ENCODE measurements around the gene IDE. TPM values are rescaled to one million over a fixed set of nuclear protein-coding genes. Genes with fewer than 3 reads are reported as not detected.

The IDE gene
- total and polyA plus RNA-seq, 2 donors (not counting 3 experiments of a cell fraction or from before 2014, with no cell fraction given): 10.7 to 52.6 TPM

DNA sequence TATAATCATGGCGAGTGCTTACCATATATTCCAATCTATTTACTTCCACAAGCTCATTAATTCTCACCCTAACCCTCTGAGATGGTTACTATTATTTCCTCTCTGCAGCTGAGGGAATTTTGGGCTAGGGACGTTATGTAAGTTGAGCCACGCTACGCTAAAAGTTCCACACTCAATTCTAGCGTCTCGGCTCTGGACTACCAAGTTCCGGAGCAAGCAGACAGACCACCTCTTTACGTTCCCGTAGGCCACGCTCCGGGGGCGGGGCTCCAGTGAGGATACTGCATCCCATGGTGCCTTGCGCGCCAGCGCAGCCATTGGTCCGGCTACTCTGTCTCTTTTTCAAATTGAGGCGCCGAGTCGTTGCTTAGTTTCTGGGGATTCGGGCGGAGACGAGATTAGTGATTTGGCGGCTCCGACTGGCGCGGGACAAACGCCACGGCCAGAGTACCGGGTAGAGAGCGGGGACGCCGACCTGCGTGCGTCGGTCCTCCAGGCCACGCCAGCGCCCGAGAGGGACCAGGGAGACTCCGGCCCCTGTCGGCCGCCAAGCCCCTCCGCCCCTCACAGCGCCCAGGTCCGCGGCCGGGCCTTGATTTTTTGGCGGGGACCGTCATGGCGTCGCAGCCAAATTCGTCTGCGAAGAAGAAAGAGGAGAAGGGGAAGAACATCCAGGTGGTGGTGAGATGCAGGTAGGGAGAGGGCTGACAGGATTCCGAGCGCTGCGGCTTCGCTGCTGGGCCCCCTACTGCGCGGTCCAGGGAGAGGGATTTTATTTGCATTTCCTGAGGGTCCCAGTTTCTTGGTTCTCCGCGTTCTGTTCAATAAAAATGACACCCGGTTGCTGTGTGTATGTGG, 19.1 kb upstream of the IDE start, which contains the start of gene KIF11:
Gene KIF11 (plus strand): TSS at position 370 of the 858 bp plus-strand sequence. CDS start 246 bp downstream, at position 616.
- H3K4me1 ChIP-seq (ENCODE audit: control insufficient read depth, extremely low read depth, insufficient read depth, low read length): peaks cover 33% of the 10 kb centered on the region
- peak within 1 kb of the TSS; percentile 75 to 95 (median 93) for H3K4me3 ChIP-seq (replicated peaks in 1 of 3; ENCODE audit: insufficient read depth in 1 of 3, low read depth in 1 of 3, low read length in 3 of 3)
- FAIRE-seq (peak; percentile 96), DNase-seq (ENCODE audit: low read depth, low spot score) (peak; percentile 98)
- POLR2A ChIA-PET: interaction anchor here (1.3 kb wide), 1 partner anchor 21 kb away, joined by 3 read pairs; no protein-coding TSS in a partner anchor
- H3K9me3 ChIP-seq (replicated peaks; ENCODE audit: control insufficient read depth, insufficient read depth, low read length): no peaks in the 10 kb centered on the region
- no peaks in the 10 kb centered on the region for H4K20me1 ChIP-seq (replicated peaks; ENCODE audit: control insufficient read depth, extremely low read depth, insufficient read depth, low read length)
- H2AFZ ChIP-seq (ENCODE audit: low read depth, low read length): peak within 1 kb of the TSS; percentile 62
- BruUV-seq (replicated peaks): TSS peak; percentile 34
- peak within 1 kb of the TSS; percentile 87 for H3K4me2 ChIP-seq (ENCODE audit: insufficient read depth, low read length)
- peak within 1 kb of the TSS; percentile 83 for H3K27ac ChIP-seq (ENCODE audit: insufficient read depth, low read depth, low read length)
- H3K27me3 ChIP-seq (ENCODE audit: control insufficient read depth in 2 of 2, insufficient read depth in 2 of 2, low read length in 2 of 2): no peaks in the 10 kb centered on the region
- H3K79me2 ChIP-seq (ENCODE audit: control insufficient read depth, insufficient read depth, low read length): peaks cover 50% of the 10 kb centered on the region
- H3K9me1 ChIP-seq (replicated peaks; ENCODE audit: control insufficient read depth, extremely low read depth, insufficient read depth, low read length): no peaks in the 10 kb centered on the region
- dilution Hi-C loops (cut with MboI; ENCODE audit: extremely low pct_ligation_motif_present, low sequenced_read_pairs): no loop called here
- no peaks in the 10 kb centered on the region for H3K36me3 ChIP-seq (ENCODE audit: control insufficient read depth in 2 of 2, extremely low read depth in 1 of 2, insufficient read depth in 2 of 2, low read length in 2 of 2)
- TF ChIP-seq POLR2AphosphoS5 (IDR thresholded peaks at IDR 0.05; ENCODE audit: insufficient read depth, low read depth, low read length) (peak; percentile 91), POLR2A (IDR thresholded peaks at IDR 0.05; ENCODE audit: low read depth, low read length) (peak; percentile 96), GATA2 (IDR thresholded peaks at IDR 0.05; ENCODE audit: insufficient read depth, insufficient read length, low read depth, low read length) (no peak)
- TF ChIP-seq, protein P1, sequence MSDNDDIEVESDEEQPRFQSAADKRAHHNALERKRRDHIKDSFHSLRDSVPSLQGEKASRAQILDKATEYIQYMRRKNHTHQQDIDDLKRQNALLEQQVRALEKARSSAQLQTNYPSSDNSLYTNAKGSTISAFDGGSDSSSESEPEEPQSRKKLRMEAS (IDR thresholded peaks at IDR 0.05; ENCODE audit: insufficient read depth, insufficient read length): peak; percentile 48
- intact Hi-C loops (cut with micrococcal nuclease): loop anchor here (2.0 to 5.0 kb wide), 5 partner anchors 48 to 284 kb away; no protein-coding TSS in a partner anchor
- CTCF ChIA-PET: interaction anchor here (0.6 to 1.1 kb wide), 3 partner anchors 11 to 532 kb away, joined by 4 read pairs; no protein-coding TSS in a partner anchor
- peak within 1 kb of the TSS; percentile 85 for H3K9ac ChIP-seq (replicated peaks; ENCODE audit: extremely low read depth, insufficient read depth, low read length)

DNA sequence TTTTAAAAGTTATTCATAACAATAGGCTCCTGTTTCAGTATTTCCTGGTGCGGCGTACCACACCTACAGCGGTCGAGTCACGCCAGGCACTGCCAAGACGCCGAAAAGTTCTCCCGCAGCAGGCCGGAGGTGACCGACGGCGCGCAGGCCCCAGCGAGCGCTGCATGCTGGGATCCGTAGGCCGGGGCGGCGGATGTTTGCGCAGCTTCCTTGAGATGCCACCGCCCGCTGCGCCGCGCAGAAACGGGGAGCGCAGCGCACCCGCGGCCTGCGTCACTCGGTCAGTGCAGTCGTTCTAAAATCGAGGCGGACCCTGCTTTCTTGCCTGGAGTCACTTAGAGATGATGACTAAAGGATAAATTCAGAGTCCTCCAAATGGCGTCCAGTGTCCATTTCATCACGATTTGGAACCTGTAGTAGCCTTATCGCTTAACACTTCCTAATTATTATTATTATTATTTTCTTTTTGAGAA, 17.7 kb upstream of the IDE start:
- H3K9me3 ChIP-seq (replicated peaks; ENCODE audit: control insufficient read depth, insufficient read depth, low read length): no peaks in the 10 kb centered on the region
- peak overlapping the region; percentile 76 for H3K9ac ChIP-seq (replicated peaks; ENCODE audit: extremely low read depth, insufficient read depth, low read length)
- H3K9me1 ChIP-seq (replicated peaks; ENCODE audit: control insufficient read depth, extremely low read depth, insufficient read depth, low read length): no peaks in the 10 kb centered on the region
- H3K36me3 ChIP-seq (ENCODE audit: control insufficient read depth in 2 of 2, extremely low read depth in 1 of 2, insufficient read depth in 2 of 2, low read length in 2 of 2): no peaks in the 10 kb centered on the region
- FAIRE-seq (peak; percentile 88), DNase-seq (ENCODE audit: low read depth, low spot score) (peak; percentile 94)
- BruUV-seq (replicated peaks): no TSS peak
- peaks cover 36% of the 10 kb centered on the region for H3K79me2 ChIP-seq (ENCODE audit: control insufficient read depth, insufficient read depth, low read length)
- peak overlapping the region; percentile 10 to 93 (median 55) for H3K4me3 ChIP-seq (replicated peaks in 1 of 3; ENCODE audit: insufficient read depth in 1 of 3, low read depth in 1 of 3, low read length in 3 of 3)
- peak overlapping the region; percentile 62 for H2AFZ ChIP-seq (ENCODE audit: low read depth, low read length)
- H3K4me1 ChIP-seq (ENCODE audit: control insufficient read depth, extremely low read depth, insufficient read depth, low read length): peaks cover 33% of the 10 kb centered on the region
- no peaks in the 10 kb centered on the region for H3K27me3 ChIP-seq (ENCODE audit: control insufficient read depth in 2 of 2, insufficient read depth in 2 of 2, low read length in 2 of 2)
- intact Hi-C loops (cut with micrococcal nuclease): loop anchor here (1.0 to 5.0 kb wide), 6 partner anchors 17 to 286 kb away; partner anchors contain the start of gene IDE
- ChIA-PET POLR2A (no interaction called here), CTCF (interaction anchor here (1.0 to 2.5 kb wide), 18 partner anchors 10 to 289 kb away, joined by 3 to 14 read pairs (median 5); partner anchors contain the start of genes HHEX and IDE)
- H3K27ac ChIP-seq (ENCODE audit: insufficient read depth, low read depth, low read length): peak overlapping the region; percentile 83
- H4K20me1 ChIP-seq (replicated peaks; ENCODE audit: control insufficient read depth, extremely low read depth, insufficient read depth, low read length): no peaks in the 10 kb centered on the region
- H3K4me2 ChIP-seq (ENCODE audit: insufficient read depth, low read length): peak overlapping the region; percentile 82
- dilution Hi-C loops (cut with MboI; ENCODE audit: extremely low pct_ligation_motif_present, low sequenced_read_pairs): no loop called here
- TF ChIP-seq EZH2 (IDR thresholded peaks at IDR 0.05; ENCODE audit: borderline replicate concordance, low read depth, low read length, severe bottlenecking) (no peak), FOS (IDR thresholded peaks at IDR 0.05; ENCODE audit: borderline replicate concordance, insufficient read depth, low read length) (peak; percentile 52), POLR2AphosphoS5 (IDR thresholded peaks at IDR 0.05; ENCODE audit: insufficient read depth, low read depth, low read length) (peak; percentile 87), POLR2A (IDR thresholded peaks at IDR 0.05; ENCODE audit: low read depth, low read length) (peak; percentile 87)
- TF ChIP-seq, protein P1 (IDR thresholded peaks at IDR 0.05; ENCODE audit: insufficient read depth, insufficient read length): peak; percentile 17
- TF ChIP-seq, protein P2, sequence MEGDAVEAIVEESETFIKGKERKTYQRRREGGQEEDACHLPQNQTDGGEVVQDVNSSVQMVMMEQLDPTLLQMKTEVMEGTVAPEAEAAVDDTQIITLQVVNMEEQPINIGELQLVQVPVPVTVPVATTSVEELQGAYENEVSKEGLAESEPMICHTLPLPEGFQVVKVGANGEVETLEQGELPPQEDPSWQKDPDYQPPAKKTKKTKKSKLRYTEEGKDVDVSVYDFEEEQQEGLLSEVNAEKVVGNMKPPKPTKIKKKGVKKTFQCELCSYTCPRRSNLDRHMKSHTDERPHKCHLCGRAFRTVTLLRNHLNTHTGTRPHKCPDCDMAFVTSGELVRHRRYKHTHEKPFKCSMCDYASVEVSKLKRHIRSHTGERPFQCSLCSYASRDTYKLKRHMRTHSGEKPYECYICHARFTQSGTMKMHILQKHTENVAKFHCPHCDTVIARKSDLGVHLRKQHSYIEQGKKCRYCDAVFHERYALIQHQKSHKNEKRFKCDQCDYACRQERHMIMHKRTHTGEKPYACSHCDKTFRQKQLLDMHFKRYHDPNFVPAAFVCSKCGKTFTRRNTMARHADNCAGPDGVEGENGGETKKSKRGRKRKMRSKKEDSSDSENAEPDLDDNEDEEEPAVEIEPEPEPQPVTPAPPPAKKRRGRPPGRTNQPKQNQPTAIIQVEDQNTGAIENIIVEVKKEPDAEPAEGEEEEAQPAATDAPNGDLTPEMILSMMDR (IDR thresholded peaks at IDR 0.05; ENCODE audit: extremely low read depth in 1 of 2, insufficient read depth in 1 of 2, low read depth in 1 of 2, low read length in 2 of 2): no peak
